PFSK-1 (cell line): ENCODE results near the gene DPH7.

ENCODE experiments used
- POLR2AphosphoS5 ChIP-seq: IDR thresholded peaks from 2 replicates; pipeline ENCODE4 v1.6.1; 2012; ENCODE audit warnings: low read depth, mild to moderate bottlenecking, control low read depth, low read length, moderate library complexity
- SIN3A ChIP-seq: IDR thresholded peaks from 2 replicates; pipeline ENCODE4 v1.6.1; 2012; ENCODE audit warnings: mild to moderate bottlenecking, low read length, moderate library complexity, borderline replicate concordance; ENCODE audit not compliant: insufficient read depth

- TF ChIP-seq SIN3A (no peak), POLR2AphosphoS5 (no peak)
Observed at GRCh38 chr9:137582286-137582860, 3.6 kb upstream of the DPH7 start.
